Suprapubic skin (tissue), 4 donors: ENCODE results near the gene RBM19.

Source experiments
- CTCF ChIP-seq, 2 donors: fragments of 200-600 bp in 1 of 2; fragments of 450-650 bp in 1 of 2; sonication (generic) in 1 of 2; IDR thresholded peaks; one replicate each; pipeline ENCODE4 v1.5.1; 2016 to 2019; ENCODE audit warnings: antibody characterized with exemption in 2 of 2, mild to moderate bottlenecking in 1 of 2, moderate library complexity in 1 of 2
- EP300 ChIP-seq: sonication (generic); formaldehyde crosslinking; IDR thresholded peaks from one replicate; pipeline ENCODE4 v1.6.1; 2017; ENCODE audit warnings: antibody characterized with exemption
- POLR2A ChIP-seq, 2 donors: fragments of 450-650 bp; IDR thresholded peaks; one replicate each; pipeline ENCODE4 v1.6.1; 2017; ENCODE audit warnings: antibody characterized with exemption in 2 of 2, mild to moderate bottlenecking in 2 of 2, moderate library complexity in 2 of 2
- POLR2AphosphoS5 ChIP-seq, 3 donors: sonication (generic); formaldehyde crosslinking; IDR thresholded peaks; one replicate each; pipeline ENCODE4 v1.6.1; 2017; ENCODE audit warnings: antibody characterized with exemption in 3 of 3

GRCh38 chr12:113842699-113843098, 123.4 kb downstream of the RBM19 start:
- TF ChIP-seq CTCF (IDR thresholded peaks at IDR 0.05) (no peak), POLR2AphosphoS5 (IDR thresholded peaks at IDR 0.05) (no peak), POLR2A (IDR thresholded peaks at IDR 0.05) (no peak), EP300 (no peak)
